Spinal cord (tissue), 10 donors: ENCODE measurements around the gene OPHN1. TPM values are rescaled to one million over a fixed set of nuclear protein-coding genes. Genes with fewer than 3 reads are reported as not detected.

Experiments used
- DNase-seq, 6 donors: peaks; one replicate each; pipeline versions ENCODE4 v3.0.0 to v3.0.0-alpha.2; 2013 to 2015; ENCODE audit warnings: low spot score in 6 of 6, low read depth in 4 of 6
- H3K27ac ChIP-seq: one replicate; pipeline ENCODE4 v1.5.1; 2013; ENCODE audit warnings: low read depth, low read length, control low read depth
- H3K27me3 ChIP-seq: one replicate; pipeline ENCODE4 v1.6.1; 2013; ENCODE audit warnings: low read length; ENCODE audit not compliant: control insufficient read depth, insufficient read depth
- H3K36me3 ChIP-seq: one replicate; pipeline ENCODE4 v1.6.1; 2013; ENCODE audit warnings: low read length; ENCODE audit not compliant: control insufficient read depth, insufficient read depth
- H3K4me1 ChIP-seq: one replicate; pipeline ENCODE4 v1.6.1; 2013; ENCODE audit warnings: low read length; ENCODE audit not compliant: control insufficient read depth, insufficient read depth
- H3K4me3 ChIP-seq: one replicate; pipeline ENCODE4 v1.5.1; 2013; ENCODE audit warnings: low read depth, low read length, control low read depth
- H3K9me3 ChIP-seq: one replicate; pipeline ENCODE4 v1.6.1; 2013; ENCODE audit warnings: low read length; ENCODE audit not compliant: control insufficient read depth, insufficient read depth
- WGBS: methylation state at CpG from one replicate; pipeline ENCODE4 v1.1.5; 2013; ENCODE audit warnings: missing lambda C conversion rate; ENCODE audit not compliant: insufficient coverage; 5-methylcytosine and 5-hydroxymethylcytosine counted together
- polyA plus RNA-seq, 2 donors: library from polyadenylated mRNA; unstranded; fragments of 120-200 nt; gene quantifications; one replicate each; pipeline ENCODE4 v1.2.1, GENCODE V29; 2013; ENCODE audit not compliant: insufficient read length in 2 of 2
- total RNA-seq, 2 donors: library from RNA; depleted of rRNA in 1 of 2; stranded (reverse); fragments of 120-200 nt in 1 of 2; fragments of >200 nt in 1 of 2; gene quantifications; one replicate each; pipeline versions ENCODE4 v1.2.3 to v1.2.4, GENCODE V29; 2013 to 2014
- donor health status: healthy.

Gene OPHN1
- total and polyA plus RNA-seq, 4 donors: 22.3 to 52.6 (median 30.3) TPM

DNA sequence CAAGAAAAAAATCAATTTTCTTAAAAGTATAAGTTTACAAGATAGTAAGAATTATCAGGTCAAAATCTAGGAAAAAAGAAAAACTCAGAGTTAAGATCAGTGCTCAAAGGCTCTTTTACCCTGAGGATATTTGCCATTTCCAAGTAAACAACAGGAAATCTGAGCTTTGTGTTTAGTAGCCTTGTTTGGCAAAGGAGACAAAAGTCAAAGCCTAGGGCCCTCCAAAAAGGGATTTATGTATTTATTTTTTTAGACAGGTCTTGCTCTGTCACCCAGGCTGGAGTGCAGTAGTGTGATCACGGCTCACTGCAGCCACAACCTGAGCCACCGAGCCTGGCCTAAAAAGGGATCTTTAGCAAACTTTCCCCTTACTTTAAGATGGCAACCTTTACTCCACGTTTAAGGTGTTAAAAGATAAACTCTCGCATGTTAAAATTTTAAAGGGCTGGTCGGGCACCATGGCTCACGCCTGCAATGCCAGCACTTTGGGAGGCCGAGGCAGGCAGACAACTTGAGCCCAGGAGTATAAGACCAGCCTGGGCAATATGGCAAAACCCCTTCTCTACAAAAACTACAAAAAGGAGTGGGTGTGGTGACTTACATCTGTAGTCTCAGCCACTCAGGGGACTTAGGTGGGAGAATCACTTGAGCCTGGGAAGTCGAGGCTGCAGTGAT is 21.3 kb upstream of the OPHN1 start:
- WGBS: 63% methylated on average over 2 of the region's 8 CpGs

DNA sequence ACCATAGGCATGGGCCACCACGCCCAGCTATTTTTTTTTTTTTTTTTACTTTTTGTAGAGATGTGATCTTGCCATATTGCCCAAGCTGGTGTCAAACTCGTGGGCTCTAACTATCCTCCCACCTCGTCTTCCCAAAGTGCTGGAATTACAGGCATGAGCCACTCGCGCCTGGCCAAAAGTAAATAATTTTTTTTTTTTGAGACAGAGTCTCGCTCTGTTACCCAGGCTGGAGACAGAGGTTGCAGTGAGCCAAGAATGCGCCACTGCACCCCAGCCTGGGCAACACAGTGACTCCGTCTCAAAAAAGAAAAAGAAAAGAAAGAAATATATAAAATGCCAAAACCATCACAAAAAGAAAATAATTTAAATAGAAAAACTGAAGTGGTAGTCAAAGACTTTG is 18.4 kb upstream of the OPHN1 start:
- Histone ChIP-seq H3K36me3 (no peaks in the 10 kb centered on the region), H3K4me3 (no peak overlapping the region), H3K4me1 (no peaks in the 10 kb centered on the region), H3K27ac (no peak overlapping the region), H3K27me3 (no peaks in the 10 kb centered on the region), H3K9me3 (no peaks in the 10 kb centered on the region)
- WGBS: 35% methylated on average over 2 of the region's 8 CpGs
- DNase-seq: no peak

More for the DNA sequence above, 21.3 kb upstream of the OPHN1 start:
- Histone ChIP-seq H3K27me3 (no peaks in the 10 kb centered on the region), H3K4me3 (no peak overlapping the region), H3K9me3 (no peaks in the 10 kb centered on the region), H3K27ac (no peak overlapping the region), H3K36me3 (no peaks in the 10 kb centered on the region), H3K4me1 (no peaks in the 10 kb centered on the region)
- DNase-seq: no peak

DNA sequence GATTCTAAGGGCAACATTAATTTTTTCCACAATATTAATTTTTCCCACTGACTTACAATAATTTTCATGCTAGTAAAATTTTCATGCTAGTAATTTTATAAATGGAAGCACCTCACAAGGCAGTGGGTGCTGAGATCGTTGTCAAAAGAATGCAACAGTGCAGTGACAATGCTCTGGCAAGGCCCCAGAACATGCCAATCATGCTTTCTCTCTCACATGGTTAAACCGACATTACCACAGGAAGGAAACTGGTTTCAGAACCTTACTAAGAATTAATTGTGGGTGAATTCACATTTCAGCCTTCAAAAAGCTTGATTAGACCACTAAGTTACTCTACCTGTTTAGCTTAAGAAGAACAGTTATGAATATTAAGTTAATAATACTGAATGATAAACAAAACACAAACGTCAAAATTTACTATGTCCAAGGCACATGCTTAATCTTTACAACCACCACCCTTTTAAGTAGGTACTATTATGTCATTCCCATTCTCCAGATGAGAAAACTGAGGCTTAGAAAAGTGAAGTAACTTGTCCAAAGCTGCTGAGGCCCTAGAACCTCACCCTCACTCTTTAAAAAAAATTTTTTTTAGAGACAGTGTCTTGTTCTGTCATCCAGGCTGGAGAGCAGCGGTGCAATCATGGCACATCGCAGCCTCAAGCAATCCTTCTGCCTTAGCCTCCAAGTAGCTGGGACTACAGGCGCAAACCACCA is 10.0 kb upstream of the OPHN1 start:
- H3K27ac ChIP-seq: no peak overlapping the region
- no peaks in the 10 kb centered on the region for H3K4me1 ChIP-seq
- 100% methylated on average over 2 of the region's 6 CpGs for WGBS
- H3K36me3 ChIP-seq: no peaks in the 10 kb centered on the region
- DNase-seq: no peak
- no peaks in the 10 kb centered on the region for H3K9me3 ChIP-seq
- no peak overlapping the region for H3K4me3 ChIP-seq
- H3K27me3 ChIP-seq: no peaks in the 10 kb centered on the region

DNA sequence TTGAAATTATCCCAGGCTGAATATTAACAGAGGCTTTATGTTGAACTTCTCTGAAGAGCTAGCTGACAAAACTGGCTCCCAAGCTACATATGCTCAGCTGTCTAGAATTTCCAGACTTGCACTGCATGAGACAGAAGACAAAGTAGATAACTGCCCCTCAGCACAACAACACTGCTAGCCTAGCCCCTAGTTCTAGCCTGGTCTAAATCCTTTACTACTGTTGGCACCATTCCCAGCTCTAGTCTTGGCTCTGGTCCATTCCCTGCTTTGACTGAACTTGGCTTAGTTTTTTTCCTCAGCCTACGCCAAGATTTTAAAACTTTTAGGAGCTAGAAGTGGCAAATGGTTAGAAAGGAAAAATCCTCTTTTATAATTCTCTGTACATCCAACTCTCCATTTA is 7.6 kb upstream of the OPHN1 start:
- no CpG with 5 or more reads among the region's 1 CpG for WGBS
- no peaks in the 10 kb centered on the region for H3K36me3 ChIP-seq
- H3K27ac ChIP-seq: peak overlapping the region; percentile 37
- no peaks in the 10 kb centered on the region for H3K4me1 ChIP-seq
- DNase-seq: peak; percentile 35 to 93 (median 68)
- no peak overlapping the region for H3K4me3 ChIP-seq
- H3K27me3 ChIP-seq: no peaks in the 10 kb centered on the region
- no peaks in the 10 kb centered on the region for H3K9me3 ChIP-seq

DNA sequence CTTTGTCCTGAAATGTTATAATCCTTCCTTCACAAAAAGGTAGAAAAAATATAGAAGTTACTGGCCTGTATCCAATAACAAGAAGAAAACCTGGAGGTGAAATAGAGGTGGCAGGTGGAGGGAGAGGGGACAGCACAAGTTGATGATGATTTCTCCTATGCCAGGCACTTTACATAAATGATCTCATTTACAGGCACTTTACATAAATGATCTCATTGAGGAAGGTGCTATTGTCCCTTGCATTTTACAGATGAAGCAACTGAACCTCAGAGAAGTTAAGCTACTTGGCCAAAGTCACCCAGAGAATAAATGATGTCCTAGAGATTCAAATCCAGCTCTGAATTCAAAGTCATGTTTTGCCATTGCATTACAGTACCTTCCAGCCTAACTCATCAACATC is 7.1 kb upstream of the OPHN1 start:
- Histone ChIP-seq H3K27ac (peak overlapping the region; percentile 37), H3K4me1 (no peaks in the 10 kb centered on the region), H3K4me3 (no peak overlapping the region), H3K9me3 (no peaks in the 10 kb centered on the region), H3K27me3 (no peaks in the 10 kb centered on the region), H3K36me3 (no peaks in the 10 kb centered on the region)
- no peak for DNase-seq

DNA sequence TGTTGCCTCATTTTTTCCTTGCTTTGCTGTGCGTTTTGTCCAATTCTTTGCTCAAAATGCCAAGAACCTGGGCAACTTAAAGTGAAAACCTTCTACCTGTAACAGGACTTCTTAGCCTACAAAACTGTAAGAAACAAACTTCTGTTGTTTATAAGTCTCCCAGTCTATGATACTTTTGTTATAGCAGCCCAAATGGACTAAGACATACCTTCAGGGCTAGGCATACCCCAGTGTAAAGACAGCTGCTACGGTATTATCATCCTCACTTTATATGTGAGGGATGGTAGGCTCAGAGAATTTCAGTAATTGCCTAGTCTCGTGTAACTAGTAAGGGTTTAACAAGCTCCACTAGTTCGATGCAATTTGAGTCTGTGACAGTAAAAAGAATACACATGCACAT is 6.0 kb upstream of the OPHN1 start:
- no peaks in the 10 kb centered on the region for H3K4me1 ChIP-seq
- H3K36me3 ChIP-seq: no peaks in the 10 kb centered on the region
- no peak for DNase-seq
- H3K27ac ChIP-seq: no peak overlapping the region
- 78% methylated on average over 1 of the region's 4 CpGs for WGBS
- no peaks in the 10 kb centered on the region for H3K27me3 ChIP-seq
- no peaks in the 10 kb centered on the region for H3K9me3 ChIP-seq
- no peak overlapping the region for H3K4me3 ChIP-seq

DNA sequence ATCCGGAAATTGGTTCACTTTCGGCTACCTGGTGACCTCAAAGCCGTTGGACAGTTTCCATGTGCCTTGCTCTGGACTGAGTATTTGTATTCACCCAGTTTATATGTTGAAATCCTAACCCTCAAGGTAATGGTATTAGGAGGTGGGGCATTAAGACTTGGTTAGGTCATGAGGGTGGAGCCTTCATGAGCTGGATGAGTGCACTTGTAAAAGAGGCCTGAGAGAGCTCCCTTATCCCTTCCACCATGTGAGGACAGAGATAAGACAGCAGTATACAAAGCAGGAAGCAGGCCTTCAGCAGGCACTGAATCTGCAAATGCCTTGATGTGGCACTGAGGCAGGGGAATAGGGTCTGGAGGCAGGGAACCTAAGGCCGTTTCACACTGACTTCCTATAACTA is 5.3 kb upstream of the OPHN1 start:
- Histone ChIP-seq H3K4me1 (no peaks in the 10 kb centered on the region), H3K9me3 (no peaks in the 10 kb centered on the region), H3K27ac (no peak overlapping the region), H3K4me3 (no peak overlapping the region), H3K27me3 (no peaks in the 10 kb centered on the region), H3K36me3 (no peaks in the 10 kb centered on the region)
- no peak for DNase-seq
- 100% methylated on average over 1 of the region's 4 CpGs for WGBS

DNA sequence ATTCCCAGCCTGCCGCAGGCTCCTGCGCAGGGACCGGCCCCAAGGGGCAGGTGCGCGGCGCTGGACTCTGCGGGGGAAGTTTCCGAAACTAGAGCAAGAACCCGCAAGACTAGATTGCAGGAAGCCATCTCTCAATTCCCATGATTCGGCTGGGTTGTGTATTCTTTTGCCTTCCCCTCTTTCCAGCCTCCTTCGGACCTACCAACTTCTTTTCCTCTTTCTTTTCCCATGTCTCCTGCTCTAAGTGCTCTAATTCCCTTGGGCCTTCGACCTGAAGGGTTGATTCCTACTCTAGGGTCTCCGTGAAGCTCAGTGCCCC is 645 bp upstream of the OPHN1 start:
- Histone ChIP-seq H3K9me3 (no peaks in the 10 kb centered on the region), H3K27me3 (no peaks in the 10 kb centered on the region), H3K27ac (peak overlapping the region; percentile 93), H3K36me3 (no peaks in the 10 kb centered on the region), H3K4me1 (no peaks in the 10 kb centered on the region), H3K4me3 (peak overlapping the region; percentile 79)
- WGBS: 21% methylated on average over 13 of the region's 13 CpGs
- no peak for DNase-seq

DNA sequence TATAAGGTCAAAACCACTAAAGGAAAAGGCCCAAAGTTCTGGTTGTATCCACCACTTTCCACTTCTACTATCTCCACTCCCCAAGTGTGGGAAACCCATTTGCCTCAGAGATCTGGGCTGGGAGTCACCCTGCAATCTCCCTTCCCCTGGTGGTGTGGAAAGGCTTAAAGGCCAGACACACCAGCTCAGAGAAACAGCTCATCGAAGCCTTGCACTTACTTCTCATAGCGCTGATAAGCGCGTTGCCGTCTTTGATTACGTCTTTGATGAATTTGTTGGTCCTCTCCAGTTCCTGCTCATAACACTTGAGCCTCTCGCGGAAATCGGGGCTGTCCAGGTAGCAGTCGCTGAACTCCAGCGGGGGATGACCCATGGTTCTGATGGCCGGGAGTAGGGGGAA is 647 bp downstream of the OPHN1 start:
- peak overlapping the region; percentile 79 for H3K4me3 ChIP-seq
- no peaks in the 10 kb centered on the region for H3K27me3 ChIP-seq
- no peaks in the 10 kb centered on the region for H3K36me3 ChIP-seq
- peak in 2 of 6 donors; percentile 28 to 34 for DNase-seq
- H3K9me3 ChIP-seq: no peaks in the 10 kb centered on the region
- H3K4me1 ChIP-seq: no peaks in the 10 kb centered on the region
- WGBS: 30% methylated on average over 12 of the region's 12 CpGs
- H3K27ac ChIP-seq: peak overlapping the region; percentile 93

DNA sequence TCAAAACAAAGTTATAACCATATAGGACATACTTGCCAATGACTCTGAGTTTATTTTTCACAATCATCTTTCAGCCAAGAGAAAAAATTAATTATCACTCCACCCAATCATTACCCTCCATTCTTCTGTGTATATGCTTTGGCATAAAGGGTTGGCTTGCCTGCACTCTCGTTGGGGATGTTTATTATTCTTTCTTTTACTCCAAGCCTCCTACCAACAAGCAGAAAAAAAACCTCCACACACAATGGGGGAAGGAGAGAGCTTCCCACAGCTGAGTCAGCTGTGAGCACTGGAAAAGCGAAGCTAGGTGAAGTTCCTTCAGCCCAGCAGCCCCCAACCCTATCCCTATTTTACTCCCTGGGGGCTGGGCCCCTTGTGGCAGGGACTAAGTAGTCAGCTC is 1.5 kb downstream of the OPHN1 start:
- Histone ChIP-seq H3K27me3 (no peaks in the 10 kb centered on the region), H3K27ac (no peak overlapping the region), H3K4me3 (peak overlapping the region; percentile 79)

More for the DNA sequence above, 1.5 kb downstream of the OPHN1 start:
- no CpG with 5 or more reads among the region's 2 CpGs for WGBS
- no peaks in the 10 kb centered on the region for H3K4me1 ChIP-seq
- no peaks in the 10 kb centered on the region for H3K36me3 ChIP-seq
- no peak for DNase-seq
- H3K9me3 ChIP-seq: no peaks in the 10 kb centered on the region
